Uterus (tissue), 2 donors: ENCODE results near the gene MARK2.

Experiments
- POLR2A ChIP-seq, 2 donors: fragments of 450-650 bp; IDR thresholded peaks; one replicate each; pipeline ENCODE4 v1.6.1; 2016; ENCODE audit warnings: antibody characterized with exemption in 2 of 2, mild to moderate bottlenecking in 1 of 2, moderate library complexity in 1 of 2
- TF ChIP-seq, protein P1 (sequence below), 4 experiments: fragments of 200-600 bp in 2 of 4; fragments of 450-650 bp in 2 of 4; sonication (generic) in 2 of 4; IDR thresholded peaks; one replicate each; pipeline ENCODE4 v1.5.1; 2016 to 2019; ENCODE audit warnings: antibody characterized with exemption in 4 of 4, mild to moderate bottlenecking in 2 of 4, moderate library complexity in 1 of 4

- TF ChIP-seq, protein P1, sequence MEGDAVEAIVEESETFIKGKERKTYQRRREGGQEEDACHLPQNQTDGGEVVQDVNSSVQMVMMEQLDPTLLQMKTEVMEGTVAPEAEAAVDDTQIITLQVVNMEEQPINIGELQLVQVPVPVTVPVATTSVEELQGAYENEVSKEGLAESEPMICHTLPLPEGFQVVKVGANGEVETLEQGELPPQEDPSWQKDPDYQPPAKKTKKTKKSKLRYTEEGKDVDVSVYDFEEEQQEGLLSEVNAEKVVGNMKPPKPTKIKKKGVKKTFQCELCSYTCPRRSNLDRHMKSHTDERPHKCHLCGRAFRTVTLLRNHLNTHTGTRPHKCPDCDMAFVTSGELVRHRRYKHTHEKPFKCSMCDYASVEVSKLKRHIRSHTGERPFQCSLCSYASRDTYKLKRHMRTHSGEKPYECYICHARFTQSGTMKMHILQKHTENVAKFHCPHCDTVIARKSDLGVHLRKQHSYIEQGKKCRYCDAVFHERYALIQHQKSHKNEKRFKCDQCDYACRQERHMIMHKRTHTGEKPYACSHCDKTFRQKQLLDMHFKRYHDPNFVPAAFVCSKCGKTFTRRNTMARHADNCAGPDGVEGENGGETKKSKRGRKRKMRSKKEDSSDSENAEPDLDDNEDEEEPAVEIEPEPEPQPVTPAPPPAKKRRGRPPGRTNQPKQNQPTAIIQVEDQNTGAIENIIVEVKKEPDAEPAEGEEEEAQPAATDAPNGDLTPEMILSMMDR (IDR thresholded peaks at IDR 0.05): no peak
- no peak for TF ChIP-seq POLR2A (IDR thresholded peaks at IDR 0.05)
Measured at GRCh38 chr11:63941901-63942300, 103.0 kb downstream of the MARK2 start.
